GM19351 (cell line): Measurements from ENCODE around the gene ZNF135.

Experiments used
- ATAC-seq: cut with Tn5 transposase; IDR thresholded peaks from one replicate; pipeline ENCODE4 v1.9.1; 2021; ENCODE audit warnings: mild to moderate bottlenecking, moderate library complexity; ENCODE audit not compliant: unreplicated experiment

Gene ZNF135

DNA sequence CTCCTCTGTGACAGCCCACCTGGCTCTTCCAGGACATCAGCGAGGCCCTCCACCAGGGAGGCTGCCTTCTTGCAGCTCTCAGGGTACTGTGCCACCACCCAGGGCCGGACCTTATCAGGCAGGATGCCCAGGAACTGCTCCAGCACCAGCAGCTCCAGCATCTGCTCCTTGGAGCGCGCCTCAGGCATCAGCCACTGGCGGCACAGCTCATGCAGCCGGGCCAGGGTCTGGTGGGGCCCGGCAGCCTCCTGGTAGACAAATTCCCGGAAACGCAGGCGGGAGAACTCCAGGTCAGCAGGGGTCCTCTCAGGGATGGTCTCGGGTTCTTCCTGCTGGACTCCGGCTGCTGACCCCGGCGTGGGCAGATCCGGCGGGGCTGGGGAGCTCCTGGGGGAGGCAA, 30.8 kb downstream of the ZNF135 start:
- ATAC-seq: no peak

DNA sequence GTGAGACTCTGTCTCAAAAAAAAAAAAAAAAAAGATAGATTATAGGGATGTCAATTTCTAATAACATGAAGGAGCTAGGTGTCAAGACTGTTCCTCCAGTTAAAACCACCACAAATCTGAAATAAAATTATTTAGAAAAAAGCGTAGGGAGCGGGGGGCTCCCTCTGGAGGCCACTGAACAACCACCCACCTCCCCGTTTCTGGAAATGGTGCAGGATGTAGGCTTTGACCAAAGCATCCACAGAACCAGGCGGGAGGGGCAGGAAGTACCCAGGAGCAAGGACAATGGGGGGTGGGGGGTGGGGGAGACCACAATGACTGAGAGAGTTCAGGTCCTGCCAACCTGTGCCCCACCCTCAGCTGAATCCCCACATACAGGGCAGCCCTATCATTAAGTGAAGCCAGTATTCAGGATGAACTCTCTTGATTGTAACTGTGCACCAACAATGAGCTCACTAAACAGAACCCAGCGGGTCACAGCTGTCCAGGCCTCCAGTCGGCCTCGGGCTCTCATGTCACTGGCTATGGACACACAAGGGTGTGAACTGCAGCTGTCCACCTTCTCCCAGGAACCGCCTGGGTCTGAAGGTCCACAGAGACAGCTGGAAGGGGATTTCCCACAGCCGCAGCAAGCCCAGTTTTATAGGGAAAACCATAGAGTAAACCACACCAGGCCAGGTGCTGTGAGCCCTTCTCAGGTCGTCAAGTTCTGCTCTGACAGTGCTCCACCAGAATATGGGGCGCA, 32.3 kb downstream of the ZNF135 start:
- ATAC-seq: no peak

DNA sequence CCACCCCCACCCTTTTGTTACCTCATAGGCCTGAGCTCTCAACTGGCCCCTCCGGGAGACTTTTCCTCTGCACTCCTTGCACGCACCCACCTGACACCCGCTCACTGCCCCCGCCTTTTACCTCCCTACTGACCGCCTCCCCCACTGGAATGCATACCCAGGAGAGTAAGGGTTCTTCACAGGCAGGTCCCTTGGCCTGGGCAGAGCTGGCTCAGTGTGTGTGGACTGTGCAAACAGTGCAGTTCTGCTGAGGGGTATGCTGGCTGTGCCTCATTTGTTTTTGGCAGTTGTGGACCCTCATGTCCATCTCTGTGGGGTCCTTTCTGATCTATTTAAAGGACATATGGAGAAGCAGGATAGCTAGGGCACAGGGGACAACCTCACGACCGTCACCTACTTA, 34.0 kb downstream of the ZNF135 start:
- no peak for ATAC-seq

DNA sequence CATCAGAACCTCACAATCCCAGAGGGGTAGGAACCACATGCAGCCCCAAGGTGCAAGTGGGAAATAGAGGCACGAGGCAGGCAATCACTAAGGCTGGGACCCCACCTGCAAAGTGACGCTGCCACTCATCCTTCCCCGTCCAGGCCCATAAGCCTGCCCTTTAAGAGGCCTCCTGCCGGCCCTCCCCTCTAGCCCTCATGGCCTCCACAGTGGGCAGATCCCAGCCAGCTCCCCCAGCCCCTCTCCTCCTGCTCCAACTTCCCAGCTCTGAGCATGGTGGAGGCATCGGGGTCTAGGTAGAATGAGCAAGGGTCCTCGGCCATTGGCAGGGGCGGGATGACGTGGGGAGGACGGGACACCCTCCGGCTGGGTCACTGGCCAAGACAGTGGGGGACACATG, 36.2 kb downstream of the ZNF135 start:
- ATAC-seq: no peak

DNA sequence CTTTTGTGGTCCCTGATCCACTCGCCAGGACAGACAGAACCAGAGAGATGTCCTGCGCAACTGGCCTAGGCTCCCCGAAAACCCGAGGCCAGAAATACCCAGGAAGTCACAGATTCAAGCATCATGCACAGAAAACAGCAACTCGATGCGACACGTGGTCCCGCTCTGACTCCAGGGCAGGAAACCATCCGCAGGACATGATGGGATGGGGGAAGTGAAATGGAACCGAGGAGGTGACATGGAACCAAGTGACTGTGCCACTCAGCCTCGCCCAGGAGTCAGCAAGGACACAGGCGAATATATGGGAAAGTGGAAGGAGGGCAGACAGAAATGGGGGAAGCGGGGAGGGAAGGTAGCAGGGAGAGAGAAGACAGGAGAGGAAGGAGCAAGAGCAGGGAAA, 37.8 kb downstream of the ZNF135 start:
- no peak for ATAC-seq

DNA sequence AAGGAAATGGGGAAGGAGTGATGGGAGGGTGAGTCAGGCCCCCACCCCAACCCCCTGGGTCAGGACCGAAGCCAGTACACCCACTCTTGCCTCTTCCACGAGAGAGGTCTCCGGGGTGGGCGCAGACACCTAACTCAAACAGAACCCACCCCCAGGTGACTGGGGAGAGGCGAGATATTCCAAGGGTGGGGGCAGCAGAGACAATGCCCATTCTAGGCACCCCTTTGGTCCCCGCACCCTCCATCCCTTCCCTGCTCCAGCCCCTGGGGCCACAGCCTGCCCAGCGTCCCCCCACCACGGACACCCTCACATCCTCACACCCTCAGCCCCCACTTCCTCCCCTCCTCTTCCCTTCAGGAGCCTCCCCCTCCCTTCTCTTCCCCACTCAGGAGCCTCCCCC, 38.3 kb downstream of the ZNF135 start:
- no peak for ATAC-seq

DNA sequence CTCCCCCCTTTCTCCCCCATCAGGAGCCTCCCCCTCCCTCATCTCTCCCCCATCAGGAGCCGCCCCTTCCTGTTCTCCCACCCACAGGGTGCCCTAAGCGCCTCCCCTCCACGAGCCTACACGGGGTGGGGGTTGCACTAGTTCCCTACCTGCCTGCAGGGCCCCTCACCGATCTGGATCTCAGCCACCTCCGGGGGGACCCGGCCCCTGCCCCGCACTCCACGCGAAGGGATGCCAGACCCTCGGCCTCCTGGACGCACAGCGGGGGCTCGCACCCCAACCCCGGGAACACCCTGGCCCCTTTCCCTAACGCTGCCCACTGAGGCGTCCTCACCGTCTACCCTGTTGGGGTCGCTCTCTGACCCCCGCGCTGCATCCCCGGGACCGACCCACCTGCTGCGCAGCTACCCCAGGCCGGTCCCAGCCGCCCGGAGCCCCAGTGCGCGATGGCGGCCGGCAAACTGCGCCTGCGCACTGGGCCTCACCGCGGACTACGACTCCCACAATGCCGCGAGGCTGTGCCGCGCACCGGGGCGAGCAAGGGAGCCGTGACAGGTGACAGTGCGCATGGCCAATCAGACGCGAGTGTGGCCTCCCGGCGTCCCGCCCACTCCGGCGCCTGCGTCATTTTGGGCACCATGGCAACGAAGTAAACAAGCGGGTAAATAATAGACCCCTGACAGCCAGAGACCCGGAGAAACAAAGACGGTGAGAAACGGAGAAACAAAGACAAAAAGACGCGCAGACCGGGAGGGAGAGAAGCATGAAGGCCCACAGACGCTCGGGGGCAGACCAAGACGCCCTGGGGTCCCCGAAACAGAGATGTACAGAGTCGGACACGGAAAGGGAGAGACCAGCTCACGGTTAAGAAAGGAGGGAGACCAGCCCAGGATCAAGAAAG, 38.9 kb downstream of the ZNF135 start, which contains the start of gene ZSCAN18:
ZSCAN18 (minus strand) TSS at position 451 of the 901 bp plus-strand sequence. CDS start 7,964 bp downstream, outside the sequence.
- peak; percentile 56 for ATAC-seq

DNA sequence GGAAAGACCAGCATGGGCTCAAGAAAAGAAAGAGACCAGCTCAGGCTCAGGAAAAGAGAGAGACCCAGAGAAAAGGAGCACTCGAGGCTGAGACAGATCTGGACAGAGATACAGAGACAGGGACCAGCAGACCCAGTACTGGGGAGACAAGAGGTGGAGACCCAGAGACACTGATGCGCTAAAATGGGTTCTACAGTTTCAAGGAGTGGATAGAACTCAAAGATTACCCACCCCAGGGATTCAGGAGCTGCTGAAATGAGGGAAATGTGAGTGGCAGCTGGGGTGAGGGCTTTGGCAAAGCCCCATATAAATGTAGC, 39.6 kb downstream of the ZNF135 start:
- ATAC-seq: no peak

DNA sequence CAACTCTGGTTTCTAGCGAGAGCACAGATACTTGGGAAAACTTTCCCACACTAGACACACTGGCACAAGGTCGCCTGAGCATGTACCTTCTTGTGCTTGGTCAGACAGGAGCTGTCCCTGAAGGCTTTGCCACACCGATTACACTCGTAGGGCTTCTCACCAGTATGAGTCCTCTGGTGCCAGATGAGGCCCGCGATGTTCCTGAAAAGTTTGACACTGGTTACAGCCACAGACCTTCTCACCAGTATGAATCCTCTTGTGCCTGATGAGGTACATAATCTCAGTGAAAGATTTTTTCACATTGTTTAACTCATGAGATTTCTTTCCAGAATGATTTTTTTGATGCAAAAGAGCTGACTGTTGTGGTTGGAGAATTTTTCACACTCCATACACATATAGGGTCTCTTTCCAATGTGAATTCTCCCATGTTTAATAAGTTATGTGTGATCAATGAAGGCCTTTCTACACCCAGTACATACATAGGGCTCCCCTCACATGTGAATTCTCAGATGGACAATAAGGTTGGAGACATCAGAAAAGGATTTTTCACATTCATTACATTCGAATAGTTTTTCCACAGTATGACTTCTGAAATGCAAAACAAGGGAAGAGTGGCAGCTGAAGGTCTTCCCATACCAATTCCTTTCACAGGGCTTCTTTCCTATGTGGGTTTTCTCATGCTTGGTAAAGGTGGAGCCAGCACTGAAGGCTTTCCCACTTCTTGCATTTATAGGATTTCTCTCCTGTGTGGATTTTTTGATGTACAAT, 48.9 kb downstream of the ZNF135 start:
- no peak for ATAC-seq

DNA sequence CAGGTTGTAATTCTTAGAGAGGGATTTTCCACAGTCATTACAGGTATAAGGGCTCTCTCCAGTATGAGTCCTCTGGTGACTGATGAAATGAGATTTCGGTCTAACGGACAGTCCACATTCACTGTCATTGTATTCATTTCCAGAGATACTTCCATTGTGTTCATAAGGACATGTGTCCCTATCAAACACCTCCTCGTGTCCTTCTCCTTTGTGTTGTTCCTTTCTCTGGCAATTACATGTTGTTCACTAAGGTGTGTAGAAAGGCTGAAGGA, 49.4 kb downstream of the ZNF135 start:
- ATAC-seq: no peak

DNA sequence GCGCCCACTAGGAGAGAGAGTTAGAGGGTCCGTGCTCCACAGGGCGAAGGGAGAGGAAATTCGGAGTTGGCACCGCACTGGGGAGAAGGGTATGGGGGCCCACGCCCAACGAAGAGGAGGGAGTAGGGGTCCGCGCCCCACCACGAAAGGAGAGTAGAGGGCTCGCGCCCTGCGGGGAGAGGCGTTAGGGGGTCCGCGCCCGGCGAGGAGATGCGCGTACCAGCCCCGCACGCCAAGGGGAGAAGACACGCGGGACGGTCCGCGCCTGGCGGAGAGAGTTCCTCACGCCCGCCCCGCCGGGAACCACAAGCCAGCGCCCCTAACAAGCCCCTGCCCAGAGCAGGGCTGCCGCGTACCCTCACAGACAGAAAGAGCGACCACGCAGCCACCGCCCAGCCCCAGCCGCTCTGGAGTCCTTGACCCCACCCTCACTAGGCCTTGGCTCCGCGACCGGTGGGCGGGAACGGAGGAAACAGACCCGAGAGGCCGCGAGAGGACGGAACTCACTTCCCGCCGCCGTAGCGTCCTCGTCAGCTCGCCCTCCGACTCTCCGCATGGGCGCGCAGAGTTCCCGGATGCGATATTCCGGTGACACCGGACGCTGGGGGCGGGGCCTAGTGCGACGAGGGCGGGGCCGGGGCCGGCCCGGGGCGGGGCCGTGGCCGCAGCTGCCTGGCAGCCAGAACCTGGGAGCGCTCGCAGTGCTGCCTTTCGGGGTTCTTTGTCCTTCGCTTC, 58.9 kb downstream of the ZNF135 start:
- ATAC-seq: no peak

DNA sequence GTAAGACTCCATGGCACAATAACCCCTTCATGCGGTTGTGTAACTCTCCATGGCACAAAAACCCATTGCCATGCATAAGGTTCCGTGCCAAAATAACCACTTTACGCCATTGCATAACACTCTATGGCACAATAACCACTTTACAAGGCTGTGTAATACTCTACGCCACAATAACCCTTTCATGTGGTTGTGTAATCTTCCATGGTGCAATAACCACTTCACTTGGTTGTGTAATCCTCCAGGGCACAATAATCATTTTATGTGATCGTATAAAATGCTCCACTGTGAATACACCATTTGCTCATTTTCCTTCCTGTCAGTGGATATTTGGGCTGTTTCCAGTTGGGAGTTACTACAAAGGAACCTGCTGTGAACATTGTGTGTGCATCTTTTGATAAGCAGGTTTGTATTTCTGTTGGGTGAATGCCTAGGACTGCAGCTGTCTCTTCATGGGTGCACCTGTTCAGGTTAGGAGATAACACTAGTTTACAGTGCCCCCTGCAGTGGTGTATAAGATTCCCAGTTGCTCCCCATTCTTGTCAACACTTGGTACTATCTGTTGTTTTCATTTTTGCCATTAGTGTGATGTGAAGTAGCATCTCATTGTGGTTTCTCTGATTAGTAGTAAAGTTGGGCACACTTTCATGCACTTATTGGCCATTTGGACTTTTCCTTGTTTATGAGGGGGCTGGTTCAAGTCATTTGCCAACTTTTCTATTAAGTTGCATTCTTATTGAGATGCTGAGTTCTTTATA, 60.1 kb downstream of the ZNF135 start:
- ATAC-seq: no peak
